B cell (primary cell): ENCODE measurements around the gene SLC47A2. TPM values are rescaled to one million over a fixed set of nuclear protein-coding genes. Genes with fewer than 3 reads are reported as not detected.

ENCODE experiments used
- ATAC-seq: fragments of 200-7000 bp; cut with Tn5 transposase; one replicate; pipeline ENCODE4 v1.10.0; 2021; ENCODE audit warnings: low read depth, mild to moderate bottlenecking, moderate number of reproducible peaks, moderate library complexity
- CTCF ChIA-PET: fragments of 350-600 bp; sonication (Branson Sonifier 250); formaldehyde crosslinking; loops from one replicate; lab custom pipeline; 2021; ENCODE audit warnings: antibody characterized with exemption, inconsistent platforms; lab: Charles Lee
- POLR2A ChIA-PET: fragments of 350-600 bp; sonication (Branson Sonifier 250); formaldehyde crosslinking; loops from one replicate; lab custom pipeline; 2021; ENCODE audit warnings: antibody characterized with exemption; lab: Charles Lee
- DNase-seq: peaks from one replicate; pipeline ENCODE4 v3.0.0; 2013
- H2AFZ ChIP-seq: 2 replicates; pipeline ENCODE4 v1.6.1; 2012; ENCODE audit warnings: mild to moderate bottlenecking, low read depth, low read length; ENCODE audit not compliant: insufficient read depth, poor library complexity, severe bottlenecking
- H3K27ac ChIP-seq, 2 donors: 1 replicate in 1 of 2; 2 replicates in 1 of 2; pipeline ENCODE4 v1.5.1; 2012 to 2013; ENCODE audit warnings: low read length in 2 of 2, mild to moderate bottlenecking in 2 of 2, moderate library complexity in 1 of 2
- H3K27me3 ChIP-seq, 4 experiments: fragments of 200-600 bp in 1 of 4; sonication (generic) in 1 of 4; replicated peaks in 1 of 4; 1 replicate in 2 of 4; 2 replicates in 2 of 4; pipeline versions ENCODE4 v1.6.1 to v1.7.0; 2013 to 2016; ENCODE audit warnings: low read length in 3 of 4, mild to moderate bottlenecking in 2 of 4, mixed read lengths in 1 of 4, moderate library complexity in 1 of 4; ENCODE audit not compliant: insufficient read depth in 4 of 4, control insufficient read depth in 3 of 4; ENCODE audit errors: control extremely low read depth in 1 of 4
- H3K36me3 ChIP-seq, 2 experiments: replicated peaks in 1 of 2; 1 replicate in 1 of 2; 2 replicates in 1 of 2; pipeline versions ENCODE4 v1.6.1 to v1.7.1; 2013; ENCODE audit warnings: low read length in 1 of 2; ENCODE audit not compliant: insufficient read depth in 2 of 2, control insufficient read depth in 1 of 2; ENCODE audit errors: control extremely low read depth in 1 of 2, extremely low read depth in 1 of 2
- H3K4me1 ChIP-seq, 2 donors: fragments of 200-600 bp in 1 of 2; sonication (generic) in 1 of 2; 1 replicate in 1 of 2; 2 replicates in 1 of 2; pipeline versions ENCODE4 v1.5.1 to v1.6.1; 2013 to 2017; ENCODE audit warnings: low read length in 2 of 2; ENCODE audit not compliant: control insufficient read depth in 2 of 2, insufficient read depth in 2 of 2
- H3K4me2 ChIP-seq: replicated peaks from 2 replicates; pipeline ENCODE3; 2012; ENCODE audit warnings: mild to moderate bottlenecking, low read depth, low read length; ENCODE audit not compliant: poor library complexity, severe bottlenecking
- H3K4me3 ChIP-seq, 5 experiments: fragments of 200-600 bp in 1 of 5; sonication (generic) in 1 of 5; 1 replicate in 3 of 5; 2 replicates in 2 of 5; pipeline versions ENCODE4 v1.5.1 to v1.7.0; 2011 to 2016; ENCODE audit warnings: low read length in 4 of 5, mild to moderate bottlenecking in 4 of 5, low read depth in 2 of 5, control low read depth in 1 of 5, moderate library complexity in 1 of 5; ENCODE audit not compliant: insufficient read depth in 1 of 5; ENCODE audit errors: control extremely low read depth in 1 of 5, extremely low read depth in 1 of 5
- H3K79me2 ChIP-seq: fragments of 200-600 bp; sonication (generic); one replicate; pipeline ENCODE4 v1.6.0; 2016; ENCODE audit warnings: low read length; ENCODE audit not compliant: control insufficient read depth, insufficient read depth
- H3K9ac ChIP-seq: fragments of 200-600 bp; sonication (generic); 2 replicates; pipeline ENCODE4 v1.6.1; 2017; ENCODE audit warnings: mild to moderate bottlenecking, low read length, moderate library complexity
- H3K9me3 ChIP-seq, 3 donors: one replicate each; pipeline versions ENCODE4 v1.6.1 to v1.7.1; 2013; ENCODE audit warnings: low read length in 2 of 3; ENCODE audit not compliant: control insufficient read depth in 2 of 3, insufficient read depth in 1 of 3; ENCODE audit errors: control extremely low read depth in 1 of 3
- H4K20me1 ChIP-seq: 2 replicates; pipeline ENCODE4 v1.6.0; 2012; ENCODE audit warnings: mild to moderate bottlenecking, low read length; ENCODE audit not compliant: insufficient read depth, control insufficient read depth, poor library complexity, severe bottlenecking
- H3K27ac Mint-ChIP-seq: one replicate; pipeline ENCODE4 v1.8.0; 2021; ENCODE audit warnings: mixed read lengths
- H3K27me3 Mint-ChIP-seq: one replicate; pipeline ENCODE4 v1.8.0; 2021; ENCODE audit warnings: mixed read lengths
- H3K4me1 Mint-ChIP-seq: one replicate; pipeline ENCODE4 v1.8.0; 2021; ENCODE audit warnings: mixed read lengths
- H3K4me3 Mint-ChIP-seq: one replicate; pipeline ENCODE4 v1.8.0; 2021; ENCODE audit warnings: mixed read lengths
- H3K9me3 Mint-ChIP-seq: one replicate; pipeline ENCODE4 v1.8.0; 2022; ENCODE audit warnings: mixed read lengths; ENCODE audit not compliant: insufficient read depth
- CTCF ChIP-seq: fragments of 200-600 bp; IDR thresholded peaks from one replicate; pipeline ENCODE4 v1.8.0; 2022; ENCODE audit warnings: antibody characterized with exemption, mild to moderate bottlenecking
- EZH2 ChIP-seq: IDR thresholded peaks from 2 replicates; pipeline ENCODE4 v1.6.1; 2012; ENCODE audit warnings: borderline replicate concordance, low read depth, mild to moderate bottlenecking, moderate library complexity, low read length; ENCODE audit not compliant: insufficient read depth, poor library complexity, severe bottlenecking
- WGBS: methylation state at CpG from one replicate; pipeline ENCODE4 v1.1.5; 2013; ENCODE audit warnings: missing lambda C conversion rate; ENCODE audit not compliant: insufficient coverage; 5-methylcytosine and 5-hydroxymethylcytosine counted together
- intact Hi-C: fragments of 100-400 bp; cut with micrococcal nuclease; formaldehyde crosslinking; loops from one replicate; pipeline ENCODE4 v1.10.0; 2022
- polyA plus RNA-seq: library from polyadenylated mRNA; depleted of rRNA; stranded (reverse); fragments of >200 nt; gene quantifications from 2 replicates; pipeline ENCODE4 v1.2.3, GENCODE V29; 2012
- total RNA-seq, 2 donors: library from RNA; stranded (reverse); fragments of 120-200 nt in 1 of 2; gene quantifications; 1 replicate in 1 of 2; 2 replicates in 1 of 2; pipeline versions ENCODE4 v1.2.3 to v1.2.4, GENCODE V29; 2013 to 2022

Gene SLC47A2
- total and polyA plus RNA-seq, 2 donors (not counting 1 experiment from before 2014, with no cell fraction given) = not detected

DNA sequence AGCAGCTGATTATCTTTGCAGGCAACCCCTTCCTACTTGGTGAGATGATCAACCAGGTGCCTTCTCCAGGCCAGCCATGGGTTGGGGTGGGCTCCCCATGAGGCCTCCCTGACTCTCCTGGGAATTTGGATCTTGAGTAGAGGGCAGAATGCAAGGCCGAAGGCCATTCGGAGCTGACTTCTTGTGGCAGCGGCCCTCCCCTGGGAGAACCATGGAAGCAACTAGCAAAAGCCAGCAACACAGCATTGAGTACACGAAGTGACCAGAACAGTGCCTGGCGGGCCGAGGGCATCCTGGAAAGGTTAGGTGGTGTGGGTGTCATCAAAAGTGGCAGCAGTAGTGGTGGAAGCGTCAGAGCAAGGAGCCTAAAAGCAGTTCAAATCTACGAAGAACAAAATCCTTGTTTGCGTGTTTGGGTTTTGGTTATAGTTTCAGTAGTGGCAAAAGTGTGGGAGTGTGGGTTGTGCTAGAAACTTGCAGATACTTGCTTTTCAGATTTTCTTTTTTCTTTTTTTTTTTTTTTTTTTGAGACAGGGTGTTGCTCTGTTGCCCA, 33.7 kb upstream of the SLC47A2 start:
- H3K4me2 ChIP-seq = no peak overlapping the region
- peaks cover 11 to 24% of the 10 kb centered on the region in 2 donors for H3K4me1 ChIP-seq
- ChIA-PET CTCF (no interaction called here), POLR2A (no interaction called here)
- TF ChIP-seq CTCF = no peak
- no peak for TF ChIP-seq EZH2
- H3K27me3 ChIP-seq = peaks cover 0 to 7% (median 1%) of the 10 kb centered on the region in 4 experiments
- ATAC-seq (no peak), DNase-seq (no peak)
- Mint-ChIP-seq H3K4me3 (no peak overlapping the region), H3K4me1 (peaks cover 24% of the 10 kb centered on the region), H3K27ac (no peak overlapping the region), H3K9me3 (no peaks in the 10 kb centered on the region), H3K27me3 (peaks cover 10% of the 10 kb centered on the region)
- H3K79me2 ChIP-seq = no peaks in the 10 kb centered on the region
- WGBS = 81% methylated on average over 8 of the region's 9 CpGs
- no peaks in the 10 kb centered on the region for H3K36me3 ChIP-seq
- H3K4me3 ChIP-seq = no peak overlapping the region
- no peak overlapping the region for H3K9ac ChIP-seq
- H3K9me3 ChIP-seq = peaks cover 0 to 5% (median 0%) of the 10 kb centered on the region in 3 donors
- intact Hi-C loops = no loop called here
- H4K20me1 ChIP-seq = no peaks in the 10 kb centered on the region
- H2AFZ ChIP-seq = no peak overlapping the region
- H3K27ac ChIP-seq = no peak overlapping the region

- CTCF ChIA-PET = interaction anchor here (1.8 kb wide), 1 partner anchor 12 kb away, joined by 4 read pairs; no protein-coding TSS in a partner anchor
- DNase-seq (no peak), ATAC-seq (no peak)
- H3K4me1 ChIP-seq = peaks cover 6 to 16% of the 10 kb centered on the region in 2 donors
- POLR2A ChIA-PET = no interaction called here
- no peak overlapping the region for H3K27ac ChIP-seq
- H3K4me2 ChIP-seq = no peak overlapping the region
- 88% methylated on average over 13 of the region's 13 CpGs for WGBS
- peaks cover 0 to 5% (median 0%) of the 10 kb centered on the region in 3 donors for H3K9me3 ChIP-seq
- Mint-ChIP-seq H3K4me3 (no peak overlapping the region), H3K27me3 (peaks cover 10% of the 10 kb centered on the region), H3K27ac (no peak overlapping the region), H3K9me3 (no peaks in the 10 kb centered on the region), H3K4me1 (peaks cover 18% of the 10 kb centered on the region)
- H4K20me1 ChIP-seq = no peaks in the 10 kb centered on the region
- no peaks in the 10 kb centered on the region for H3K79me2 ChIP-seq
- no peak overlapping the region for H2AFZ ChIP-seq
- H3K36me3 ChIP-seq = no peaks in the 10 kb centered on the region
- H3K4me3 ChIP-seq = no peak overlapping the region
- peaks cover 0 to 12% (median 2%) of the 10 kb centered on the region in 4 experiments for H3K27me3 ChIP-seq
- intact Hi-C loops = no loop called here
- TF ChIP-seq EZH2 (no peak), CTCF (no peak)
- H3K9ac ChIP-seq = no peak overlapping the region
Observed at GRCh38 chr17:19748807-19749193, 32.4 kb upstream of the SLC47A2 start.
